ENCODE results near the gene HIPK2.

HIPK2 gene

DNA sequence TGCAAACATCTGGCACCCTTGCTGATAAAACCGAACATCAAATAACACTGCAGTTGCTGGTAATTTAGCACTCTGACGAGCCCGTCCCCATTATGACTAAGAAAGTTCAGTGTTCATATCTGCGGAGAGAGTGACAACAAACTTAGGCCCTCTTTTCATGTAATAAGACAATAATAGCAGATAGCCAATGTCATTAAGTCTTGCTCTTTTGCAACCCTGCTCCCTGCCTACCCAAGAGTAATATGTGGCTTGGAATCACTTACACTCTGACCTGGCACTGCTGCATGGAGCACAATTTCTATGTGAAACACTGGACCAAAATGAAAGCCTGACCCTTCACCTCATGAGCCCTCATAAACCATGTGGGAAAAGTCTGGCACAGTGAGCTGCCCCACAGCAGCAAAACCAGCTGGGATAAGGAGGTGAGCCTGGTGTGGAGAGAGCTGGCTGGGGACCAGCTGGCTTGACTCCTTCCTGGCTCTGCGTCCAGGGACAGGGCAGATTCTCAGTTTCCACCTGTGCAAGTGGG, 86.5 kb downstream of the HIPK2 start:
- H3K4me1 ChIP-seq (ENCODE audit: low read depth, poor library complexity, severe bottlenecking) = no peaks in the 10 kb centered on the region
- H3K4me3 ChIP-seq (IDR thresholded peaks at IDR 0.05; ENCODE audit: insufficient read depth, low read depth, low read length) = no peak overlapping the region
- H4K20me1 ChIP-seq (ENCODE audit: insufficient read depth) = no peaks in the 10 kb centered on the region
- no peaks in the 10 kb centered on the region for H3K27me3 ChIP-seq (ENCODE audit: insufficient read depth, low read depth)
- TF ChIP-seq, protein P1, sequence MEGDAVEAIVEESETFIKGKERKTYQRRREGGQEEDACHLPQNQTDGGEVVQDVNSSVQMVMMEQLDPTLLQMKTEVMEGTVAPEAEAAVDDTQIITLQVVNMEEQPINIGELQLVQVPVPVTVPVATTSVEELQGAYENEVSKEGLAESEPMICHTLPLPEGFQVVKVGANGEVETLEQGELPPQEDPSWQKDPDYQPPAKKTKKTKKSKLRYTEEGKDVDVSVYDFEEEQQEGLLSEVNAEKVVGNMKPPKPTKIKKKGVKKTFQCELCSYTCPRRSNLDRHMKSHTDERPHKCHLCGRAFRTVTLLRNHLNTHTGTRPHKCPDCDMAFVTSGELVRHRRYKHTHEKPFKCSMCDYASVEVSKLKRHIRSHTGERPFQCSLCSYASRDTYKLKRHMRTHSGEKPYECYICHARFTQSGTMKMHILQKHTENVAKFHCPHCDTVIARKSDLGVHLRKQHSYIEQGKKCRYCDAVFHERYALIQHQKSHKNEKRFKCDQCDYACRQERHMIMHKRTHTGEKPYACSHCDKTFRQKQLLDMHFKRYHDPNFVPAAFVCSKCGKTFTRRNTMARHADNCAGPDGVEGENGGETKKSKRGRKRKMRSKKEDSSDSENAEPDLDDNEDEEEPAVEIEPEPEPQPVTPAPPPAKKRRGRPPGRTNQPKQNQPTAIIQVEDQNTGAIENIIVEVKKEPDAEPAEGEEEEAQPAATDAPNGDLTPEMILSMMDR (conservative IDR thresholded peaks at IDR 0.05; ENCODE audit: low read depth, low read length) = no peak
- no peaks in the 10 kb centered on the region for H3K36me3 ChIP-seq (ENCODE audit: insufficient read depth)
- H2AFZ ChIP-seq (ENCODE audit: low read depth) = no peak overlapping the region
- no peak overlapping the region for H3K4me2 ChIP-seq
- no peak overlapping the region for H3K9ac ChIP-seq
- no peaks in the 10 kb centered on the region for H3K79me2 ChIP-seq (ENCODE audit: insufficient read depth, low read depth)
- H3K27ac ChIP-seq = no peak overlapping the region

DNA sequence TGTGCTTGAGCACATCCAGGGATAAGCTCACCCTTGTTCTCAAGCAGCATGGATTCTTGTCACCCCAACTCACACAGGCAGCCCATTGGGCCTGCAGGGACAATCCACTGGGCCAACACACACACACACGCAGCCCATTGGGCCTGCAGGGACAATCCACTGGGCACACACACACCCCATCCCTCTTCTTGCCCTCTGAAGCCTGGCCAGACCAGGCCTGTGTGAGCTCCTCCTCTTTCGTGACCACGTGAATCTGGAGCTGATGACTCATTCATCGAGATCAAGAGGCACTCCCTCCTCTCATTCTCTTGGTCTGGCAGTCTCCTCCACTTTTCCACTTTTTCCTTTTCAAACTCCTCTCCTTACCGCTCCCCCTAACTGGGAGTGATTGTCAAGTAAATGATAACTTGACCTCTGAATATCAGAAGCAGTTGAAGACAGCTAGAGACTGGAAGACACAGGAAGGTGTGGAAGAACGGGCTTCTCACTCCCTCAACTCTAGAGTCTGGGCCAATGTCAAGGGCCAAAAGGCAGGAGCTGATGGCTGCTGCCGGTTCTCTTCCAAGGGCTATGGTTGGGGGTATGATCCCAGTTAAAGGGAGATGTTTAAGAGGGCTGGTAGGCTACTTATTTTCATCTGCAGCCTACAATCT, 89.7 kb downstream of the HIPK2 start:
- no peak overlapping the region for H3K4me2 ChIP-seq
- H3K4me3 ChIP-seq (IDR thresholded peaks at IDR 0.05; ENCODE audit: insufficient read depth, low read depth, low read length) = no peak overlapping the region
- no peaks in the 10 kb centered on the region for H4K20me1 ChIP-seq (ENCODE audit: insufficient read depth)
- no peak overlapping the region for H3K9ac ChIP-seq
- no peaks in the 10 kb centered on the region for H3K36me3 ChIP-seq (ENCODE audit: insufficient read depth)
- no peaks in the 10 kb centered on the region for H3K79me2 ChIP-seq (ENCODE audit: insufficient read depth, low read depth)
- TF ChIP-seq, protein P1 (conservative IDR thresholded peaks at IDR 0.05; ENCODE audit: low read depth, low read length) = no peak
- H2AFZ ChIP-seq (ENCODE audit: low read depth) = no peak overlapping the region
- no peaks in the 10 kb centered on the region for H3K4me1 ChIP-seq (ENCODE audit: low read depth, poor library complexity, severe bottlenecking)
- H3K27me3 ChIP-seq (ENCODE audit: insufficient read depth, low read depth) = no peaks in the 10 kb centered on the region
- H3K27ac ChIP-seq = no peak overlapping the region

DNA sequence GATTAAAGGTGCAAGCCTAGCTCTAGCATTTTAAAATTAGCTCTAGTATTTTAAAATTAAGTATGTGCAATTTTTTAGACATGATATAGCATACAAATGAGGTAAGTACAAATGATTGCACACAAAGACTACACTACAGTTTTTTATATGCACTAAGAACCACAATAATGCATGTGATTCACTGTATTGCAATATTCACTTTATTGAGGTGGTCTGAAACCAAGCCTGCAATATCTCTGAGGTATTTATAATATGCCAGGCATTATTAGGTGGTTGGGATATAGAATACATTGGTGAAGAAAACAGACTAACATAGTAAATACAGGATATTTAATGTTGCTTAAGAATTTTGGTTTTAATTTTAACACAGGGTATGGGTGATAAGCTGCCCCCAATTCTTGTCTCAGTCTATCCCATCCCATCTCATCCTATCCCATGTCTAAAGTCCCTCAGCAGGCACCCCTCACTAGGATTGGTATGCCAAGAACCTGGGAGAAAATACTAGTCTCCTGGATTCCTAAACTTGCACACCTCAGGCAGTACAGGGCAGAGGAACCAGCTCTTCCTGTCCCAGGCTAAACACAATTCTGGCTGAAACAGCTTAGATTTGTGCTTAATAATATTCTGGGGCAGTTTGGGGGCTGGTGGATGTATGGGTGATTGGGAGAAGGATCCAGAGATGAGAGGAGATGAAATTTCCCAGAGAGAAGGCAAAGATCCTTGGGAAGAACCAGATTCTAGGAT, 90.4 kb downstream of the HIPK2 start:
- TF ChIP-seq, protein P1 (conservative IDR thresholded peaks at IDR 0.05; ENCODE audit: low read depth, low read length) = no peak
- H3K27ac ChIP-seq = no peak overlapping the region
- H3K79me2 ChIP-seq (ENCODE audit: insufficient read depth, low read depth) = no peaks in the 10 kb centered on the region
- no peak overlapping the region for H3K4me3 ChIP-seq (IDR thresholded peaks at IDR 0.05; ENCODE audit: insufficient read depth, low read depth, low read length)
- H4K20me1 ChIP-seq (ENCODE audit: insufficient read depth) = no peaks in the 10 kb centered on the region
- no peak overlapping the region for H3K4me2 ChIP-seq
- H2AFZ ChIP-seq (ENCODE audit: low read depth) = no peak overlapping the region
- no peaks in the 10 kb centered on the region for H3K4me1 ChIP-seq (ENCODE audit: low read depth, poor library complexity, severe bottlenecking)
- H3K36me3 ChIP-seq (ENCODE audit: insufficient read depth) = no peaks in the 10 kb centered on the region
- H3K9ac ChIP-seq = no peak overlapping the region
- no peaks in the 10 kb centered on the region for H3K27me3 ChIP-seq (ENCODE audit: insufficient read depth, low read depth)

DNA sequence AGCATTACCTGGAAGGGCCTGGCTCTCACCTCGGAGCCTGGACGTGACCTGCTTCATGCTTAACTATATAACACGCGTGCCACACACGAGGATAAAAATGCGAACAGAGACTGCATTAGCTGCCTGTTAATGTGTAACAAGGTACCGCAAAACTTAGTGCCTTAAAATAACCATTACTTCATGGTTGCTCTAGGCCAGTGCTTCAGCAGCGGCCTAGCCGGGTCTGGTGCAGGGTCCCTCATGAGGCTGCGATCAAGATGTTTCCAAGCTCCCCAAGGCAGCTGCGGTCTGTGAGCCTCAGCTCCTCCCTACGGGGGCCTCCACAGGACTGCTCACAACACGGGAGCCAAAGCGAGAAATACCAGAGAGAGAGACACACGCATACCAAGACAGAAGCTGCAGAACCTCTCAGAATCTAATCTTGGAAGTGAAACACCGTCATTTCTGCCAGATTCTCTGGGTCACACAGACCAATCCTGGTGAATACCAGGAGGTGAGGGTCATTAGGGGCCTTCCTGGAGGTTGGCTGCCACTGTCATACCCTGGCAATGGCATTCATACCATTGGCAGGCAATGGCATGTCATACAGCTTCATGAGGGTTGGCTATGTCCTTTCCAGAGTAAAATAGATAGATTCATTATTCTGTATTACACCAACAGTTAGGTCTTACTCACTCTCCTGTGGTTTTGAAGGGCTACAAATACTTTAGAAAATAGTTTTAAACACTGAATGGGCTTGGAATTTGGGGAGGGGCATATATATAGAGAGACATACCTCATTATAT, 94.5 kb downstream of the HIPK2 start:
- H3K27ac ChIP-seq = no peak overlapping the region
- H3K9ac ChIP-seq = no peak overlapping the region
- no peaks in the 10 kb centered on the region for H3K79me2 ChIP-seq (ENCODE audit: insufficient read depth, low read depth)
- H2AFZ ChIP-seq (ENCODE audit: low read depth) = no peak overlapping the region
- no peak overlapping the region for H3K4me3 ChIP-seq (IDR thresholded peaks at IDR 0.05; ENCODE audit: insufficient read depth, low read depth, low read length)
- H4K20me1 ChIP-seq (ENCODE audit: insufficient read depth) = no peaks in the 10 kb centered on the region
- H3K4me1 ChIP-seq (ENCODE audit: low read depth, poor library complexity, severe bottlenecking) = no peaks in the 10 kb centered on the region
- H3K4me2 ChIP-seq = no peak overlapping the region
- H3K27me3 ChIP-seq (ENCODE audit: insufficient read depth, low read depth) = no peaks in the 10 kb centered on the region
- no peaks in the 10 kb centered on the region for H3K36me3 ChIP-seq (ENCODE audit: insufficient read depth)
- TF ChIP-seq, protein P1 (conservative IDR thresholded peaks at IDR 0.05; ENCODE audit: low read depth, low read length) = no peak

Measured in KMS-11 (cell line).